ENCODE data around the gene GLRA3.

DNA sequence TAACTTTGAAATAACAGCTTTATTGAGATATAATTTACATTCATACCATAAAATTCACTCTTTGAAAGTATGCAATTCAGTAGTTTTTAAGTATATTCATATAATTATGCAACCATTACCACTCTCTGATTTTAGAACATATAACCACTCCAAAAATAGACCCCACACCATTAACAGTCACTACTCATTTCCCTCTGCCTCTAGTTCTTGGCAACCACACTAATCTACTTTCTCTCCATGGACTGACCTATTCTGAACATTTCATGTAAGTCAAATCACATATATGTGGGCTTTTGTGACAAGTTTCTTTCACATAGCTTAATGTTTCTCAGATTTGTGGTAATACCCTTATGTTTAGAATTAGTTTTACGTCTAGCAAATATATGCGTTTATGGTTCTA, 19.5 kb upstream of the GLRA3 start:
- TF ChIP-seq EZH2 (IDR thresholded peaks at IDR 0.05; ENCODE audit: low read length) = no peak
- TF ChIP-seq, protein P1, sequence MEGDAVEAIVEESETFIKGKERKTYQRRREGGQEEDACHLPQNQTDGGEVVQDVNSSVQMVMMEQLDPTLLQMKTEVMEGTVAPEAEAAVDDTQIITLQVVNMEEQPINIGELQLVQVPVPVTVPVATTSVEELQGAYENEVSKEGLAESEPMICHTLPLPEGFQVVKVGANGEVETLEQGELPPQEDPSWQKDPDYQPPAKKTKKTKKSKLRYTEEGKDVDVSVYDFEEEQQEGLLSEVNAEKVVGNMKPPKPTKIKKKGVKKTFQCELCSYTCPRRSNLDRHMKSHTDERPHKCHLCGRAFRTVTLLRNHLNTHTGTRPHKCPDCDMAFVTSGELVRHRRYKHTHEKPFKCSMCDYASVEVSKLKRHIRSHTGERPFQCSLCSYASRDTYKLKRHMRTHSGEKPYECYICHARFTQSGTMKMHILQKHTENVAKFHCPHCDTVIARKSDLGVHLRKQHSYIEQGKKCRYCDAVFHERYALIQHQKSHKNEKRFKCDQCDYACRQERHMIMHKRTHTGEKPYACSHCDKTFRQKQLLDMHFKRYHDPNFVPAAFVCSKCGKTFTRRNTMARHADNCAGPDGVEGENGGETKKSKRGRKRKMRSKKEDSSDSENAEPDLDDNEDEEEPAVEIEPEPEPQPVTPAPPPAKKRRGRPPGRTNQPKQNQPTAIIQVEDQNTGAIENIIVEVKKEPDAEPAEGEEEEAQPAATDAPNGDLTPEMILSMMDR (optimal IDR thresholded peaks at IDR 0.05 in 1 of 3, IDR thresholded peaks at IDR 0.05 in 1 of 3, conservative IDR thresholded peaks at IDR 0.05 in 1 of 3; ENCODE audit: extremely low read depth in 1 of 3, insufficient read depth in 2 of 3, low read length in 3 of 3) = no peak
